ENCODE results near the gene AHCYL1. TPM values are rescaled to one million over a fixed set of nuclear protein-coding genes. Genes with fewer than 3 reads are reported as not detected.

Gene AHCYL1
- polyA plus RNA-seq, 1 donor (not counting 4 experiments of a cell fraction or from before 2014, with no cell fraction given), result 64.8 TPM

DNA sequence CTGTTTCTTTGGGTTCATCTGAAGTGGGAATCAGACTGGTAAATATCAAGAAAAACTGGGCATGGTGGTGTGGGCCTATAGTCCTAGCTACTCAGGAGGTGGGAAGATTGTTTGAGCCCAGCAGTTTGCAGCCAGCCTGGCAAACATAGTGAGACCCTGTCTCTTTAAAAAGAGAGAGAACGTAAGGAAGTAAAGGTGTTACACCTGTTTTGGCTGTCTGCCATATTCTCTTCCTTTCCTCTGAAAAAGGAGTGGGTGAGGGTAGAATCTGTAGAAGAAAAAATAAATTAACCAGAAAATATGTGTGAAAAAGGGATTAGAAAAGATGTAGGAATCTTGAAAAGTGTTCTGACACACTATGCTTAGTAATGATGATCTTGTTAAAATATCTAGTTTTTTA is 20.0 kb downstream of the AHCYL1 start:
- Histone ChIP-seq H3K79me2 (ENCODE audit: control insufficient read depth, insufficient read depth, low read length) (peaks cover 32% of the 10 kb centered on the region), H3K27me3 (ENCODE audit: control insufficient read depth, extremely low read depth, insufficient read depth, low read length) (no peaks in the 10 kb centered on the region), H3K9me3 (ENCODE audit: control insufficient read depth, low read depth, low read length) (no peaks in the 10 kb centered on the region), H3K4me2 (ENCODE audit: control insufficient read depth, extremely low read depth, insufficient read depth, low read depth, low read length) (peak overlapping the region; percentile 78), H3K4me3 (ENCODE audit: control insufficient read depth in 2 of 3, extremely low read depth in 1 of 3, insufficient read depth in 2 of 3, low read depth in 1 of 3, low read length in 3 of 3) (peak overlapping the region; percentile 3 to 61 (median 22)), H2AFZ (ENCODE audit: control insufficient read depth, low read length) (no peak overlapping the region), H3K36me3 (ENCODE audit: control insufficient read depth in 2 of 2, extremely low read depth in 1 of 2, insufficient read depth in 2 of 2, low read length in 2 of 2) (peaks cover 5 to 13% of the 10 kb centered on the region in 2 experiments), H3K27ac (ENCODE audit: control insufficient read depth, insufficient read depth, low read length) (peak overlapping the region; percentile 79), H3K9ac (ENCODE audit: control insufficient read depth, extremely low read depth, insufficient read depth, low read length) (peak overlapping the region; percentile 59), H3K4me1 (ENCODE audit: control insufficient read depth, extremely low read depth, insufficient read depth, low read length) (peaks cover 24% of the 10 kb centered on the region), H3K9me1 (ENCODE audit: control insufficient read depth, extremely low read depth, insufficient read depth, low read length) (no peaks in the 10 kb centered on the region), H4K20me1 (ENCODE audit: control insufficient read depth, extremely low read depth, insufficient read depth, low read length) (no peaks in the 10 kb centered on the region)
- dilution Hi-C loops (cut with MboI; ENCODE audit: extremely low pct_ligation_motif_present, low sequenced_read_pairs), result no loop called here
- DNase-seq (ENCODE audit: low read depth, low spot score), result no peak
- no peak for TF ChIP-seq EZH2 (IDR thresholded peaks at IDR 0.05; ENCODE audit: low read length)
- TF ChIP-seq, protein P1, sequence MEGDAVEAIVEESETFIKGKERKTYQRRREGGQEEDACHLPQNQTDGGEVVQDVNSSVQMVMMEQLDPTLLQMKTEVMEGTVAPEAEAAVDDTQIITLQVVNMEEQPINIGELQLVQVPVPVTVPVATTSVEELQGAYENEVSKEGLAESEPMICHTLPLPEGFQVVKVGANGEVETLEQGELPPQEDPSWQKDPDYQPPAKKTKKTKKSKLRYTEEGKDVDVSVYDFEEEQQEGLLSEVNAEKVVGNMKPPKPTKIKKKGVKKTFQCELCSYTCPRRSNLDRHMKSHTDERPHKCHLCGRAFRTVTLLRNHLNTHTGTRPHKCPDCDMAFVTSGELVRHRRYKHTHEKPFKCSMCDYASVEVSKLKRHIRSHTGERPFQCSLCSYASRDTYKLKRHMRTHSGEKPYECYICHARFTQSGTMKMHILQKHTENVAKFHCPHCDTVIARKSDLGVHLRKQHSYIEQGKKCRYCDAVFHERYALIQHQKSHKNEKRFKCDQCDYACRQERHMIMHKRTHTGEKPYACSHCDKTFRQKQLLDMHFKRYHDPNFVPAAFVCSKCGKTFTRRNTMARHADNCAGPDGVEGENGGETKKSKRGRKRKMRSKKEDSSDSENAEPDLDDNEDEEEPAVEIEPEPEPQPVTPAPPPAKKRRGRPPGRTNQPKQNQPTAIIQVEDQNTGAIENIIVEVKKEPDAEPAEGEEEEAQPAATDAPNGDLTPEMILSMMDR (optimal IDR thresholded peaks at IDR 0.05 in 1 of 3, IDR thresholded peaks at IDR 0.05 in 1 of 3, conservative IDR thresholded peaks at IDR 0.05 in 1 of 3; ENCODE audit: extremely low read depth in 1 of 3, insufficient read depth in 2 of 3, low read length in 3 of 3), result no peak
- FAIRE-seq, result no peak

DNA sequence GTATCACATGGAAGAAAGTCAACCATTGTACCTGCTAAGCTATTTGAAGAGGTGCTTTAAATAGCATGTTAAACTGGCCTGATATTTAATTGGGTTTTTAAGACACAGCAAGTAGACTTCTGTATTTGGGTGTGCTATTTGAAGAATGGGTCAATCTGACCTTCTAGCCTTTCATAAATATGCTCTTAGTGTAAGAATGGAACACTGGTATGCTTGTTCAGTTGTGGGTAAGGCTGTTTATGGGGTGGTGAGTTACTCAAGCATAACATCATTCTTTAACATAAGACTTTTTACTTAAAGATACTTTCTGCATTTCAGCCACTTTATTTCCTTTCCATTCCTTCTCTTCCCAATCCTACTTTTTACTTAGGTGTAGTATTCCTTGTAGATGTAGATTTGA is 21.4 kb downstream of the AHCYL1 start:
- Histone ChIP-seq H3K9me1 (ENCODE audit: control insufficient read depth, extremely low read depth, insufficient read depth, low read length) (no peaks in the 10 kb centered on the region), H3K27me3 (ENCODE audit: control insufficient read depth, extremely low read depth, insufficient read depth, low read length) (no peaks in the 10 kb centered on the region), H3K36me3 (ENCODE audit: control insufficient read depth in 2 of 2, extremely low read depth in 1 of 2, insufficient read depth in 2 of 2, low read length in 2 of 2) (peaks cover 10 to 19% of the 10 kb centered on the region in 2 experiments), H3K9me3 (ENCODE audit: control insufficient read depth, low read depth, low read length) (no peaks in the 10 kb centered on the region), H2AFZ (ENCODE audit: control insufficient read depth, low read length) (no peak overlapping the region), H4K20me1 (ENCODE audit: control insufficient read depth, extremely low read depth, insufficient read depth, low read length) (no peaks in the 10 kb centered on the region), H3K4me2 (ENCODE audit: control insufficient read depth, extremely low read depth, insufficient read depth, low read depth, low read length) (no peak overlapping the region), H3K79me2 (ENCODE audit: control insufficient read depth, insufficient read depth, low read length) (peaks cover 29% of the 10 kb centered on the region), H3K27ac (ENCODE audit: control insufficient read depth, insufficient read depth, low read length) (no peak overlapping the region), H3K4me1 (ENCODE audit: control insufficient read depth, extremely low read depth, insufficient read depth, low read length) (peaks cover 24% of the 10 kb centered on the region), H3K4me3 (ENCODE audit: control insufficient read depth in 2 of 3, extremely low read depth in 1 of 3, insufficient read depth in 2 of 3, low read depth in 1 of 3, low read length in 3 of 3) (no peak overlapping the region), H3K9ac (ENCODE audit: control insufficient read depth, extremely low read depth, insufficient read depth, low read length) (no peak overlapping the region)
- TF ChIP-seq, protein P1 (optimal IDR thresholded peaks at IDR 0.05 in 1 of 3, IDR thresholded peaks at IDR 0.05 in 1 of 3, conservative IDR thresholded peaks at IDR 0.05 in 1 of 3; ENCODE audit: extremely low read depth in 1 of 3, insufficient read depth in 2 of 3, low read length in 3 of 3), result no peak
- no peak for TF ChIP-seq EZH2 (IDR thresholded peaks at IDR 0.05; ENCODE audit: low read length)
- no peak for FAIRE-seq
- dilution Hi-C loops (cut with MboI; ENCODE audit: extremely low pct_ligation_motif_present, low sequenced_read_pairs), result no loop called here
- DNase-seq (ENCODE audit: low read depth, low spot score), result no peak
